ENCODE results near the gene SAMD4A. TPM values are rescaled to one million over a fixed set of nuclear protein-coding genes. Genes with fewer than 3 reads are reported as not detected.

Gene SAMD4A
- total and polyA plus RNA-seq, 2 donors (not counting 1 experiment from before 2014, with no cell fraction given) = 9.3 to 39.8 TPM

- Histone ChIP-seq H3K27ac (ENCODE audit: insufficient read depth, low read length) (no peak overlapping the region), H3K9me3 (ENCODE audit: control insufficient read depth, insufficient read depth, low read depth, low read length) (no peaks in the 10 kb centered on the region), H3K4me1 (ENCODE audit: control insufficient read depth, extremely low read depth, insufficient read depth, low read length) (peaks cover 8% of the 10 kb centered on the region), H4K20me1 (ENCODE audit: control insufficient read depth, extremely low read depth, insufficient read depth, low read length) (no peaks in the 10 kb centered on the region), H3K79me2 (ENCODE audit: control insufficient read depth, insufficient read depth, low read length) (peaks cover 62% of the 10 kb centered on the region), H3K36me3 (ENCODE audit: control insufficient read depth, insufficient read depth, low read length) (no peaks in the 10 kb centered on the region), H3K27me3 (ENCODE audit: control insufficient read depth, insufficient read depth, low read length) (no peaks in the 10 kb centered on the region), H3K9ac (ENCODE audit: insufficient read depth, low read length) (no peak overlapping the region), H3K4me2 (ENCODE audit: extremely low read depth, insufficient read depth, low read length) (no peak overlapping the region), H2AFZ (ENCODE audit: low read length) (no peak overlapping the region), H3K4me3 (replicated peaks in 1 of 4; ENCODE audit: control extremely low read depth in 1 of 4, insufficient read depth in 1 of 4, low read depth in 3 of 4, low read length in 4 of 4) (no peak overlapping the region)
- DNase-seq (ENCODE audit: low read depth in 2 of 2) = no peak
- no peak for TF ChIP-seq EZH2 (IDR thresholded peaks at IDR 0.05; ENCODE audit: low read length, missing control alignments)
- no peak for TF ChIP-seq CTCF (conservative IDR thresholded peaks at IDR 0.05 in 1 of 2, IDR thresholded peaks at IDR 0.05 in 1 of 2; ENCODE audit: low read depth in 1 of 2, low read length in 2 of 2)
These were observed 144.4 kb downstream of the SAMD4A start for GRCh38 chr14:54711312-54711711.

- Histone ChIP-seq H3K9ac (ENCODE audit: insufficient read depth, low read length) (no peak overlapping the region), H3K4me1 (ENCODE audit: control insufficient read depth, extremely low read depth, insufficient read depth, low read length) (peaks cover 8% of the 10 kb centered on the region), H3K4me3 (replicated peaks in 1 of 4; ENCODE audit: control extremely low read depth in 1 of 4, insufficient read depth in 1 of 4, low read depth in 3 of 4, low read length in 4 of 4) (no peak overlapping the region), H3K9me3 (ENCODE audit: control insufficient read depth, insufficient read depth, low read depth, low read length) (no peaks in the 10 kb centered on the region), H3K27me3 (ENCODE audit: control insufficient read depth, insufficient read depth, low read length) (no peaks in the 10 kb centered on the region), H4K20me1 (ENCODE audit: control insufficient read depth, extremely low read depth, insufficient read depth, low read length) (no peaks in the 10 kb centered on the region), H2AFZ (ENCODE audit: low read length) (no peak overlapping the region), H3K36me3 (ENCODE audit: control insufficient read depth, insufficient read depth, low read length) (no peaks in the 10 kb centered on the region), H3K4me2 (ENCODE audit: extremely low read depth, insufficient read depth, low read length) (peak overlapping the region; percentile 46), H3K79me2 (ENCODE audit: control insufficient read depth, insufficient read depth, low read length) (peaks cover 64% of the 10 kb centered on the region), H3K27ac (ENCODE audit: insufficient read depth, low read length) (peak overlapping the region; percentile 15)
- no peak for TF ChIP-seq CTCF (conservative IDR thresholded peaks at IDR 0.05 in 1 of 2, IDR thresholded peaks at IDR 0.05 in 1 of 2; ENCODE audit: low read depth in 1 of 2, low read length in 2 of 2)
- no peak for TF ChIP-seq EZH2 (IDR thresholded peaks at IDR 0.05; ENCODE audit: low read length, missing control alignments)
- DNase-seq (ENCODE audit: low read depth in 2 of 2) = no peak
These were observed 145.0 kb downstream of the SAMD4A start for GRCh38 chr14:54711812-54712464.

- no peaks in the 10 kb centered on the region for H4K20me1 ChIP-seq (ENCODE audit: control insufficient read depth, extremely low read depth, insufficient read depth, low read length)
- no peak overlapping the region for H2AFZ ChIP-seq (ENCODE audit: low read length)
- H3K9ac ChIP-seq (ENCODE audit: insufficient read depth, low read length) = no peak overlapping the region
- H3K4me1 ChIP-seq (ENCODE audit: control insufficient read depth, extremely low read depth, insufficient read depth, low read length) = peaks cover 10% of the 10 kb centered on the region
- no peaks in the 10 kb centered on the region for H3K36me3 ChIP-seq (ENCODE audit: control insufficient read depth, insufficient read depth, low read length)
- peaks cover 65% of the 10 kb centered on the region for H3K79me2 ChIP-seq (ENCODE audit: control insufficient read depth, insufficient read depth, low read length)
- H3K27ac ChIP-seq (ENCODE audit: insufficient read depth, low read length) = peak overlapping the region; percentile 63
- no peak overlapping the region for H3K4me3 ChIP-seq (replicated peaks in 1 of 4; ENCODE audit: control extremely low read depth in 1 of 4, insufficient read depth in 1 of 4, low read depth in 3 of 4, low read length in 4 of 4)
- no peaks in the 10 kb centered on the region for H3K27me3 ChIP-seq (ENCODE audit: control insufficient read depth, insufficient read depth, low read length)
- H3K4me2 ChIP-seq (ENCODE audit: extremely low read depth, insufficient read depth, low read length) = peak overlapping the region; percentile 68
- H3K9me3 ChIP-seq (ENCODE audit: control insufficient read depth, insufficient read depth, low read depth, low read length) = no peaks in the 10 kb centered on the region
- DNase-seq (ENCODE audit: low read depth in 2 of 2) = peak; percentile 21 to 44
- TF ChIP-seq EZH2 (IDR thresholded peaks at IDR 0.05; ENCODE audit: low read length, missing control alignments) = no peak
- TF ChIP-seq CTCF (conservative IDR thresholded peaks at IDR 0.05 in 1 of 2, IDR thresholded peaks at IDR 0.05 in 1 of 2; ENCODE audit: low read depth in 1 of 2, low read length in 2 of 2) = no peak
These were observed 145.7 kb downstream of the SAMD4A start for GRCh38 chr14:54712465-54713200.

All from fibroblast of lung (primary cell).